ENCODE measurements around the gene ABCC9.

GRCh38 chr12:21759737-21760136, 181.5 kb downstream of the ABCC9 start:
- TF ChIP-seq POLR2A (IDR thresholded peaks at IDR 0.05) (no peak), CTCF (IDR thresholded peaks at IDR 0.05 in 8 of 11, conservative IDR thresholded peaks at IDR 0.05 in 3 of 11) (no peak)

All from spleen (tissue), 7 donors.